Stimulated activated CD4-positive, alpha-beta T cell treated with anti-CD3 and anti-CD28 coated beads, TNF-alpha, amount 100 ng/mL, for 1 hour (primary cell): ENCODE data around the gene VIPR2.

Experiments
- DNase-seq, 3 donors: peaks; one replicate each; pipeline ENCODE4 v3.0.0-alpha.2; 2020; ENCODE audit warnings: low read depth in 3 of 3, low spot score in 1 of 3

VIPR2 gene

GRCh38 chr7:159068893-159069448 is 75.7 kb downstream of the VIPR2 start:
- DNase-seq, result no peak

GRCh38 chr7:159068488-159068811 is 76.2 kb downstream of the VIPR2 start:
- no peak for DNase-seq

- DNase-seq, result no peak
Observed at GRCh38 chr7:159067576-159068487, 76.8 kb downstream of the VIPR2 start.

GRCh38 chr7:159066816-159067575 is 77.7 kb downstream of the VIPR2 start:
- no peak for DNase-seq

- no peak for DNase-seq
Observed at GRCh38 chr7:159065852-159066480, 78.7 kb downstream of the VIPR2 start.

GRCh38 chr7:159064816-159065510 is 79.7 kb downstream of the VIPR2 start:
- DNase-seq, result no peak

- no peak for DNase-seq
Observed at GRCh38 chr7:159064121-159064815, 80.4 kb downstream of the VIPR2 start.

GRCh38 chr7:159063046-159063840 is 81.4 kb downstream of the VIPR2 start:
- DNase-seq, result no peak

- no peak for DNase-seq
Observed at GRCh38 chr7:159062569-159062968, 82.1 kb downstream of the VIPR2 start.

GRCh38 chr7:159061674-159062212 is 82.9 kb downstream of the VIPR2 start:
- DNase-seq, result no peak

GRCh38 chr7:159061209-159061608 is 83.5 kb downstream of the VIPR2 start:
- DNase-seq, result no peak

- no peak for DNase-seq
Observed at GRCh38 chr7:159060440-159060839, 84.2 kb downstream of the VIPR2 start.

GRCh38 chr7:159059629-159060028 is 85.0 kb downstream of the VIPR2 start:
- no peak for DNase-seq

GRCh38 chr7:159057647-159058046 is 87.0 kb downstream of the VIPR2 start:
- no peak for DNase-seq

GRCh38 chr7:159056737-159057136 is 87.9 kb downstream of the VIPR2 start:
- DNase-seq, result no peak

- no peak for DNase-seq
Observed at GRCh38 chr7:159051916-159052315, 92.8 kb downstream of the VIPR2 start.

- no peak for DNase-seq
Observed at GRCh38 chr7:159050704-159051103, 94.0 kb downstream of the VIPR2 start.

- DNase-seq, result no peak
Observed at GRCh38 chr7:159049266-159050025, 95.2 kb downstream of the VIPR2 start.

GRCh38 chr7:159048656-159049055 is 96.0 kb downstream of the VIPR2 start:
- no peak for DNase-seq
